GM12878 (cell line): Measurements from ENCODE around the gene DENND10. TPM values are rescaled to one million over a fixed set of nuclear protein-coding genes. Genes with fewer than 3 reads are reported as not detected.

Experiments used
- ATAC-seq: fragments of 200-7000 bp; cut with Tn5 transposase; 3 replicates; pipeline ENCODE4 v1.9.1; 2020; ENCODE audit warnings: mild to moderate bottlenecking, moderate library complexity
- BruUV-seq: library from RNA; stranded (reverse); fragments of 400-500 nt; replicated peaks from 2 replicates; lab custom pipeline; 2021; lab: Mats Ljungman, UMichigan
- CTCF ChIA-PET: fragments of 300-600 bp; sonication (Branson Sonifier 250); formaldehyde crosslinking; extraction: SDS; loops from one replicate; lab custom pipeline; 2021; ENCODE audit warnings: inconsistent platforms; lab: Yijun Ruan, JAX
- POLR2A ChIA-PET: fragments of 350-600 bp; formaldehyde crosslinking; extraction: SDS; loops from one replicate; lab custom pipeline; 2021; ENCODE audit warnings: inconsistent platforms; lab: Charles Lee
- RAD21 ChIA-PET: fragments of 300-600 bp; sonication (Branson Sonifier 250); formaldehyde crosslinking; loops from one replicate; lab custom pipeline; 2023; ENCODE audit warnings: antibody characterized with exemption; ENCODE audit not compliant: unreplicated experiment; lab: Charles Lee
- SMC1A ChIA-PET: fragments of 300-600 bp; sonication (Branson Sonifier 250); formaldehyde crosslinking; loops from one replicate; lab custom pipeline; 2023; ENCODE audit not compliant: unreplicated experiment, uncharacterized antibody; lab: Charles Lee
- DNase-seq: peaks from one replicate; pipeline ENCODE4 v3.0.0-alpha.2; 2011; ENCODE audit warnings: low read depth, low spot score
- FAIRE-seq: peaks from 3 replicates; lab custom pipeline; 2011; peaks lifted over from hg19 to GRCh38; lab: Jason Lieb, UNC
- H2AFZ ChIP-seq: 2 replicates; pipeline ENCODE4 v1.6.0; 2011; ENCODE audit warnings: low read depth, low read length, control low read depth; ENCODE audit not compliant: control insufficient read depth
- H3K27ac ChIP-seq: 2 replicates; pipeline ENCODE4 v1.5.1; 2011; ENCODE audit warnings: control low read depth; ENCODE audit not compliant: control insufficient read depth, insufficient read depth
- H3K27me3 ChIP-seq, 2 experiments: replicated peaks in 1 of 2; 2 replicates each; pipeline versions ENCODE4 v1.6.0 to v1.6.1; 2011; ENCODE audit warnings: low read length in 1 of 2; ENCODE audit not compliant: control insufficient read depth in 2 of 2, insufficient read depth in 2 of 2
- H3K36me3 ChIP-seq, 2 experiments: 2 replicates each; pipeline ENCODE4 v1.5.1; 2011; ENCODE audit warnings: low read length in 1 of 2; ENCODE audit not compliant: control insufficient read depth in 2 of 2, insufficient read depth in 2 of 2
- H3K4me1 ChIP-seq: 2 replicates; pipeline ENCODE4 v1.6.1; 2011; ENCODE audit warnings: mild to moderate bottlenecking, low read length, moderate library complexity, mixed read lengths; ENCODE audit not compliant: control insufficient read depth, insufficient read depth
- H3K4me2 ChIP-seq: 2 replicates; pipeline ENCODE4 v1.6.0; 2011; ENCODE audit warnings: control low read depth; ENCODE audit not compliant: control insufficient read depth, insufficient read depth
- H3K4me3 ChIP-seq: fragments of 200-600 bp; sonication (generic); 2 replicates; pipeline ENCODE4 v1.5.1; 2016
- H3K79me2 ChIP-seq: 2 replicates; pipeline ENCODE4 v1.6.0; 2011; ENCODE audit warnings: low read length; ENCODE audit not compliant: control insufficient read depth, insufficient read depth
- H3K9ac ChIP-seq: 2 replicates; pipeline ENCODE4 v1.8.0; 2011; ENCODE audit warnings: low read length, control low read depth, mixed read lengths; ENCODE audit not compliant: control insufficient read depth, insufficient read depth
- H3K9me3 ChIP-seq: replicated peaks from 3 replicates; pipeline ENCODE4 v1.5.1; 2011; ENCODE audit warnings: mild to moderate bottlenecking, low read length; ENCODE audit not compliant: control insufficient read depth, insufficient read depth
- H4K20me1 ChIP-seq: 2 replicates; pipeline ENCODE4 v1.6.0; 2011; ENCODE audit not compliant: control insufficient read depth, insufficient read depth
- BHLHE40 ChIP-seq, 2 experiments: fragments of 450-650 bp in 1 of 2; IDR thresholded peaks; 2 replicates each; pipeline ENCODE4 v1.6.1; 2011 to 2017; ENCODE audit warnings: low read depth in 2 of 2, borderline replicate concordance in 1 of 2, improper control_type of control experiment in 1 of 2, low read length in 1 of 2, mild to moderate bottlenecking in 1 of 2
- CBFB ChIP-seq: IDR thresholded peaks from 2 replicates; pipeline ENCODE4 v1.6.1; 2016; ENCODE audit warnings: antibody characterized with exemption, low read depth
- CBX5 ChIP-seq: sonication (generic); IDR thresholded peaks from 2 replicates; pipeline ENCODE4 v1.6.1; 2016; ENCODE audit warnings: low read depth, moderate library complexity, mild to moderate bottlenecking, inconsistent platforms
- CREB1 ChIP-seq: IDR thresholded peaks from 2 replicates; pipeline ENCODE4 v1.6.1; 2012; ENCODE audit warnings: low read depth, mild to moderate bottlenecking, inconsistent platforms
- EGR1 ChIP-seq, 2 experiments: IDR thresholded peaks; 1 replicate in 1 of 2; 2 replicates in 1 of 2; pipeline ENCODE4 v1.6.1; 2011 to 2012; ENCODE audit warnings: low read depth in 2 of 2, low read length in 2 of 2, borderline replicate concordance in 1 of 2, mild to moderate bottlenecking in 1 of 2, moderate library complexity in 1 of 2
- FOXM1 ChIP-seq: IDR thresholded peaks from 2 replicates; pipeline ENCODE4 v1.6.1; 2012; ENCODE audit warnings: low read depth, mild to moderate bottlenecking, inconsistent platforms, low read length, moderate library complexity
- MTA3 ChIP-seq: IDR thresholded peaks from 2 replicates; pipeline ENCODE4 v1.6.1; 2012; ENCODE audit warnings: low read length, inconsistent platforms, borderline replicate concordance
- NRF1 ChIP-seq: conservative IDR thresholded peaks from 2 replicates; pipeline ENCODE4 v1.6.1; 2011; ENCODE audit warnings: mild to moderate bottlenecking, low read depth, low read length, improper control_type of control experiment
- RAD21 ChIP-seq: IDR thresholded peaks from 2 replicates; pipeline ENCODE4 v1.6.1; 2011; ENCODE audit warnings: mild to moderate bottlenecking, low read depth, low read length, moderate library complexity; ENCODE audit not compliant: insufficient read depth
- RAD51 ChIP-seq: fragments of 450-650 bp; IDR thresholded peaks from 2 replicates; pipeline ENCODE4 v1.6.1; 2016; ENCODE audit warnings: moderate library complexity, mild to moderate bottlenecking, inconsistent platforms
- SUPT20H ChIP-seq: IDR thresholded peaks from 2 replicates; pipeline ENCODE4 v1.6.1; 2011; ENCODE audit warnings: low read depth, mild to moderate bottlenecking, low read length, moderate library complexity, borderline replicate concordance; ENCODE audit not compliant: control insufficient read depth
- YY1 ChIP-seq: IDR thresholded peaks from 2 replicates; pipeline ENCODE4 v1.6.1; 2011; ENCODE audit warnings: low read depth, mild to moderate bottlenecking, low read length
- ZNF217 ChIP-seq: fragments of 450-650 bp; IDR thresholded peaks from 2 replicates; pipeline ENCODE4 v1.6.1; 2017; ENCODE audit warnings: antibody characterized with exemption, mild to moderate bottlenecking
- ZSCAN29 ChIP-seq: fragments of 450-650 bp; IDR thresholded peaks from 2 replicates; pipeline ENCODE4 v1.6.1; 2017; ENCODE audit warnings: mild to moderate bottlenecking, moderate library complexity
- WGBS: methylation state at CpG from one replicate; pipeline ENCODE4 v1.1.6; 2016; ENCODE audit warnings: low lambda C conversion rate; ENCODE audit not compliant: insufficient replicate concordance, insufficient coverage; ENCODE audit errors: missing lambda C conversion rate; 5-methylcytosine and 5-hydroxymethylcytosine counted together
- in situ Hi-C: fragments of 300-500 bp; cut with MboI; formaldehyde crosslinking; loops from 9 replicates; pipeline ENCODE4 v1.14.3; 2018; ENCODE audit warnings: mixed read lengths
- intact Hi-C: fragments of 100-400 bp; cut with micrococcal nuclease; formaldehyde crosslinking; loops from one replicate; pipeline ENCODE4 v1.14.2; 2022; ENCODE audit not compliant: unreplicated experiment
- polyA plus RNA-seq, 11 experiments: library from polyadenylated mRNA; depleted of rRNA in 4 of 11; unstranded in 6 of 11; stranded (reverse) in 5 of 11; fragments of >200 nt; fragmentation: Nextera tagmentation in 4 of 11; fragmentation: Illumina TruSeq in 1 of 11; extraction: Ambion mirVana in 4 of 11; extraction: Trizol in 1 of 11; gene quantifications; 1 replicate in 1 of 11; 2 replicates in 10 of 11; pipeline versions ENCODE4 v1.2.1 to v1.2.3, GENCODE V29; 2011 to 2016; ENCODE audit warnings: inconsistent platforms in 2 of 11, missing spikeins in 2 of 11, low read depth in 1 of 11
- total RNA-seq, 4 experiments: library from RNA; depleted of rRNA in 3 of 4; stranded (reverse); fragments of >200 nt in 3 of 4; fragmentation: Illumina TruSeq in 1 of 4; extraction: Trizol in 1 of 4; gene quantifications; 2 replicates each; pipeline versions ENCODE4 v1.2.1 to v1.2.3, GENCODE V29; 2013 to 2021
- TF ChIP-seq, protein P1 (sequence below): fragments of 450-650 bp; IDR thresholded peaks from 2 replicates; pipeline ENCODE4 v1.6.1; 2017; ENCODE audit warnings: mild to moderate bottlenecking, moderate library complexity

Gene DENND10
- total and polyA plus RNA-seq, 10 of the 15 experiments (the other 5 are each of a cell fraction or from before 2014, with no cell fraction given): 21.5 to 39.8 (median 26.2) TPM

DNA sequence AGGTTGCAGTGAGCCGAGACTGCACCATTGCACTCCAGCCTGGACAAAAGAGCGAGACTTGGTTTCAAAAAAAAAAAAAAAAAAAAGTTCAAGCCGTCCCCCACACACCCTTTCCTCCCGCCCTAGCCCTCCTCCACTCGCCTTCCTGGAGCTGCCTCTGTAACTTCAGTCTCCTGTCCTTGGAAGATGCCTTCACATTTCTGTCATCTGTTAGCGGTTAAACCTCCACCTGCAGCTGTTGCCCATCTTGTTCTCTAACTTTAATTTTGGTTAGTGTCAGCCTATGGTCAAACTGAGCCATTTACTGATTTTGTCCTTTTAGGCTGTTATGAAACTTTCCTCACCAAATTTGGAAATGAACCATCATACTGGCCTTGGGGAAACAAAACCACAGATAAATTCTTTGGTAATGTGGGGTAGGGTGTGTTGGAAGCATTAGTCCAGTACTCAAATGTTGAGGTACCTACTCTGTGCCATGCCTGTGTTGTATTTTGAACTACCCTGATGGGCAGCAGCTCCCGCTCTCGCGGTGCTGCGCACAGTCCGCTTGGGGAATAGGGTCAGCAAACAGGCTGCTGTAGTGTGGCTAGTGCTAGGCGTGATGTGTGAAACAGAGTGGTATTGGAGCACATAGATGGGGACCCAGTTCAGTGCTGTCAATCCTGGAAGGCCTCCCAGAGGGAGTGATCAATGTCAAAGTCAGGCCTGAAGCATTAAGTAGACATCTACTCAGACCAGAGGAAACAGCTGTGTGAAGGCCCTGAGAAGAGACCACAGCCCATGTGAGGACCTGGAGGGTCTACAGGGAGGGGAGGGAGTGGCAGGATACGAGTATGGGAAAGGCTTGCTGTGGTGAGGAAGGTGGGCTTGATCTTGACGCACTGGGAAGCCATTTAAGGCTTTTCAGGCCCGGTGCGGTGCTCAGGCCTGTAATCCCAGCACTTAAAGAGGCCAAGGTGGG, 34.7 kb downstream of the DENND10 start:
- WGBS: 100% methylated on average over 13 of the region's 16 CpGs
- in situ Hi-C loops (no loop called here), intact Hi-C loops (no loop called here)
- SMC1A ChIA-PET: interaction anchor here (0.6 to 1.7 kb wide), 4 partner anchors 51 to 350 kb away, joined by 3 to 4 read pairs (median 4); no protein-coding TSS in a partner anchor
- BruUV-seq: no TSS peak
- Histone ChIP-seq H4K20me1 (no peaks in the 10 kb centered on the region), H3K9me3 (no peaks in the 10 kb centered on the region), H3K4me2 (no peak overlapping the region), H3K79me2 (no peaks in the 10 kb centered on the region), H3K4me1 (peaks cover 5% of the 10 kb centered on the region), H3K4me3 (no peak overlapping the region), H3K36me3 (peaks cover 5 to 8% of the 10 kb centered on the region in 2 experiments; a peak in 3 of 4 replicates), H3K27ac (no peak overlapping the region), H2AFZ (no peak overlapping the region)
- POLR2A ChIA-PET: interaction anchor here (0.6 kb wide), 1 partner anchor 108 kb away, joined by 8 read pairs; no protein-coding TSS in a partner anchor
- CTCF ChIA-PET: interaction anchor here (1.0 to 2.2 kb wide), 2 partner anchors 60 to 307 kb away, joined by 3 to 16 read pairs; no protein-coding TSS in a partner anchor
- no peak for DNase-seq
- no peak for FAIRE-seq
- no peak; the same call in 2 of the 3 replicates for ATAC-seq
- TF ChIP-seq ZSCAN29 (no peak), FOXM1 (no peak), BHLHE40 (IDR thresholded peaks at IDR 0.05; ENCODE audit: borderline replicate concordance in 1 of 2, low read depth in 2 of 2, low read length in 1 of 2) (no peak), RAD21 (no peak), CBX5 (no peak), NRF1 (no peak), YY1 (no peak), SUPT20H (no peak), RAD51 (no peak), EGR1 (IDR thresholded peaks at IDR 0.05; ENCODE audit: borderline replicate concordance in 1 of 2, low read depth in 2 of 2, low read length in 2 of 2) (no peak), CBFB (no peak), MTA3 (no peak), ZNF217 (no peak), CREB1 (no peak)
- TF ChIP-seq, protein P1, sequence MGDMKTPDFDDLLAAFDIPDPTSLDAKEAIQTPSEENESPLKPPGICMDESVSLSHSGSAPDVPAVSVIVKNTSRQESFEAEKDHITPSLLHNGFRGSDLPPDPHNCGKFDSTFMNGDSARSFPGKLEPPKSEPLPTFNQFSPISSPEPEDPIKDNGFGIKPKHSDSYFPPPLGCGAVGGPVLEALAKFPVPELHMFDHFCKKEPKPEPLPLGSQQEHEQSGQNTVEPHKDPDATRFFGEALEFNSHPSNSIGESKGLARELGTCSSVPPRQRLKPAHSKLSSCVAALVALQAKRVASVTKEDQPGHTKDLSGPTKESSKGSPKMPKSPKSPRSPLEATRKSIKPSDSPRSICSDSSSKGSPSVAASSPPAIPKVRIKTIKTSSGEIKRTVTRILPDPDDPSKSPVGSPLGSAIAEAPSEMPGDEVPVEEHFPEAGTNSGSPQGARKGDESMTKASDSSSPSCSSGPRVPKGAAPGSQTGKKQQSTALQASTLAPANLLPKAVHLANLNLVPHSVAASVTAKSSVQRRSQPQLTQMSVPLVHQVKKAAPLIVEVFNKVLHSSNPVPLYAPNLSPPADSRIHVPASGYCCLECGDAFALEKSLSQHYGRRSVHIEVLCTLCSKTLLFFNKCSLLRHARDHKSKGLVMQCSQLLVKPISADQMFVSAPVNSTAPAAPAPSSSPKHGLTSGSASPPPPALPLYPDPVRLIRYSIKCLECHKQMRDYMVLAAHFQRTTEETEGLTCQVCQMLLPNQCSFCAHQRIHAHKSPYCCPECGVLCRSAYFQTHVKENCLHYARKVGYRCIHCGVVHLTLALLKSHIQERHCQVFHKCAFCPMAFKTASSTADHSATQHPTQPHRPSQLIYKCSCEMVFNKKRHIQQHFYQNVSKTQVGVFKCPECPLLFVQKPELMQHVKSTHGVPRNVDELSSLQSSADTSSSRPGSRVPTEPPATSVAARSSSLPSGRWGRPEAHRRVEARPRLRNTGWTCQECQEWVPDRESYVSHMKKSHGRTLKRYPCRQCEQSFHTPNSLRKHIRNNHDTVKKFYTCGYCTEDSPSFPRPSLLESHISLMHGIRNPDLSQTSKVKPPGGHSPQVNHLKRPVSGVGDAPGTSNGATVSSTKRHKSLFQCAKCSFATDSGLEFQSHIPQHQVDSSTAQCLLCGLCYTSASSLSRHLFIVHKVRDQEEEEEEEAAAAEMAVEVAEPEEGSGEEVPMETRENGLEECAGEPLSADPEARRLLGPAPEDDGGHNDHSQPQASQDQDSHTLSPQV: no peak
- TF ChIP-seq, all 136 proteins: peak for 0
- RAD21 ChIA-PET: interaction anchor here (0.6 kb wide), 2 partner anchors 344 to 724 kb away, joined by 3 read pairs; no protein-coding TSS in a partner anchor
- Histone ChIP-seq H3K27me3 (no peaks in the 10 kb centered on the region), H3K9ac (no peak overlapping the region)
